HG03521 (cell line): ENCODE data around the gene FOCAD.
A peak's percentile ranks its signal among the peaks of the same experiment; 100 is the strongest.
"Not testable (repeated sequence)": the region's sequence is repeated elsewhere in the genome, so short reads cannot be mapped to it uniquely, and the experiment has no call there.

Experiments
- ATAC-seq: cut with Tn5 transposase; IDR thresholded peaks from one replicate; pipeline ENCODE4 v1.9.1; 2021; ENCODE audit warnings: mild to moderate bottlenecking, moderate library complexity; ENCODE audit not compliant: unreplicated experiment

FOCAD gene

GRCh38 chr9:20684035-20684874 is at the start of gene FOCAD:
Gene FOCAD, plus strand, starts transcription at chr9:20684259. Its CDS starts 31,095 bp downstream, at chr9:20715354.
- peak; percentile 99 for ATAC-seq

GRCh38 chr9:20634895-20635294 is 49.2 kb upstream of the FOCAD start:
- ATAC-seq = no peak

- no peak for ATAC-seq
These were observed 47.1 kb upstream of the FOCAD start for GRCh38 chr9:20636888-20637440.

GRCh38 chr9:20640331-20641187 is 43.5 kb upstream of the FOCAD start:
- ATAC-seq = peak; percentile 84

GRCh38 chr9:20642045-20642444 is 42.0 kb upstream of the FOCAD start:
- ATAC-seq = no peak

GRCh38 chr9:20643660-20644059 is 40.4 kb upstream of the FOCAD start:
- ATAC-seq = no peak

GRCh38 chr9:20646656-20647055 is 37.4 kb upstream of the FOCAD start:
- ATAC-seq = no peak

GRCh38 chr9:20649381-20649780 is 34.7 kb upstream of the FOCAD start:
- no peak for ATAC-seq

GRCh38 chr9:20650313-20650712 is 33.7 kb upstream of the FOCAD start:
- ATAC-seq = no peak

- no peak for ATAC-seq
These were observed 33.2 kb upstream of the FOCAD start for GRCh38 chr9:20650750-20651299.

- ATAC-seq = no peak
These were observed 32.1 kb upstream of the FOCAD start for GRCh38 chr9:20651939-20652338.

GRCh38 chr9:20658246-20658667 is 25.8 kb upstream of the FOCAD start:
- ATAC-seq = not testable (repeated sequence)

- ATAC-seq = no peak
These were observed 25.2 kb upstream of the FOCAD start for GRCh38 chr9:20658677-20659473.

- ATAC-seq = no peak
These were observed 24.5 kb upstream of the FOCAD start for GRCh38 chr9:20659474-20659967.

GRCh38 chr9:20662156-20662555 is 21.9 kb upstream of the FOCAD start:
- no peak for ATAC-seq

GRCh38 chr9:20663133-20663532 is 20.9 kb upstream of the FOCAD start:
- ATAC-seq = no peak

GRCh38 chr9:20664501-20664900 is 19.6 kb upstream of the FOCAD start:
- ATAC-seq = no peak

- ATAC-seq = no peak
These were observed 13.7 kb upstream of the FOCAD start for GRCh38 chr9:20670395-20670794.

GRCh38 chr9:20671635-20672034 is 12.4 kb upstream of the FOCAD start:
- ATAC-seq = no peak

GRCh38 chr9:20673537-20673936 is 10.5 kb upstream of the FOCAD start:
- ATAC-seq = not testable (repeated sequence)
